ENCODE measurements around the gene IQCK. TPM values are rescaled to one million over a fixed set of nuclear protein-coding genes. Genes with fewer than 3 reads are reported as not detected.
A peak's percentile ranks its signal among the peaks of the same experiment; 100 is the strongest.

Gene IQCK
- total RNA-seq, 1 experiment from 2014 or later, result 3.1 TPM

- DNase-seq (ENCODE audit: low read depth), result peak; percentile 61
These were observed 115.5 kb downstream of the IQCK start for GRCh38 chr16:19833581-19833980.

DNA sequence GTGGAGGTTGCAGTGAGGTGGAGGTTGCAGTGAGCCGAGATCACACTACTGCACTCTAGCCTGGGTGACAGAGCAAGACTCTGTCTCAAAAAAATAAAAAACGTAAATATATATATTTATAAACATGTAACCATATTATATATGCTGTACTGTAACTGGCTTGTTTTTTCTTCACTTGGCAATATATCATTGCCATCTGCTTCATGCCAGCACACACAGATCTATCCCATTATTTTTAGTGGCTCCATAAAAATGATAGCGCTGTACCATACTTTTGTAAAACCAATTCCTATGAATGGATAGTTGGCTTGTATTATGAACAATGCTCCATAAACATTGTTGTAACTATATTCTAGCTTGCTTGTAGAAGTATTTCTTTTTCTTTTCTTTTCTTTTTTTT lies 117.1 kb downstream of the IQCK start:
- DNase-seq (ENCODE audit: low read depth), result no peak

- DNase-seq (ENCODE audit: low read depth), result no peak
These were observed 117.9 kb downstream of the IQCK start for GRCh38 chr16:19835968-19836421.

- no peak for DNase-seq (ENCODE audit: low read depth)
These were observed 119.4 kb downstream of the IQCK start for GRCh38 chr16:19837331-19837980.

- no peak for DNase-seq (ENCODE audit: low read depth)
These were observed 120.1 kb downstream of the IQCK start for GRCh38 chr16:19837984-19838707.

- no peak for DNase-seq (ENCODE audit: low read depth)
These were observed 122.5 kb downstream of the IQCK start for GRCh38 chr16:19840524-19841110.

GRCh38 chr16:19841184-19841583 lies 123.1 kb downstream of the IQCK start:
- DNase-seq (ENCODE audit: low read depth), result no peak

DNA sequence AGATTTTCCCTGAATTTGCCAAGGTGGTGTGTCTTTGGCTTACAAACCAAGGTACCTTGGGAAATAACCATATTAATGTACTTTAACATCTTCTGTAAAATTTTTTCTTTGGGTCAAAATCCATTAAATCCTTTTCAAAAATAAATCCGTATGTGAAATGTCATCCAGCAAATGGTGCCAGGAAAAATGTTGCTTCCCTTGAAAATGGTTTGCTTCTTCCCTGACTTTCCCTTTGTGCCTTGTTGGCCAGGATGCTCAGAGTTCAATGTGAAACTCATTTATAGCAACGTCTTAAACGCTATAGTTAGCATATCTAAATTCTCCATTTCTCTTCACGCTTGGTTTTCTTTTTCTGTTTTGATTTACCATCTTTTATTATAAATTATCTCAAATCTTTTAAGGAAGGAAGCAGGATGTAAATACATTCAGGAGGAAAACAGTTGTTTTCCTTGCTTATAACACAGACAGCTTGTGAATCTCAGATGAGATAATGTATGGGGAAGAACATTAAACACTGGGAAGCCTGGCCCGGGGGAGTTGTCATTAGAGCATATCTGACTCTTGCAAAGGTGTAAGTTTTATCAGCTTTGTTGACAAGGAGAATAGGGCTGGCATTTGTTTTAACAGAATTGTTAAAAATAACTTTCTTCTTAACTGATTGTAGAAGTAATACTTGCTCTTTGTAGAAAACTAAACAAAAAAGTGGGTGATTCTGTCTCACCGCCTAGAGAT lies 124.5 kb downstream of the IQCK start:
- DNase-seq (ENCODE audit: low read depth), result no peak

- peak; percentile 23 for DNase-seq (ENCODE audit: low read depth)
These were observed 125.3 kb downstream of the IQCK start for GRCh38 chr16:19843371-19843770.

GRCh38 chr16:19844945-19845641 lies 127.0 kb downstream of the IQCK start:
- DNase-seq (ENCODE audit: low read depth), result peak; percentile 71

- no peak for DNase-seq (ENCODE audit: low read depth)
These were observed 128.4 kb downstream of the IQCK start for GRCh38 chr16:19846436-19846835.

DNA sequence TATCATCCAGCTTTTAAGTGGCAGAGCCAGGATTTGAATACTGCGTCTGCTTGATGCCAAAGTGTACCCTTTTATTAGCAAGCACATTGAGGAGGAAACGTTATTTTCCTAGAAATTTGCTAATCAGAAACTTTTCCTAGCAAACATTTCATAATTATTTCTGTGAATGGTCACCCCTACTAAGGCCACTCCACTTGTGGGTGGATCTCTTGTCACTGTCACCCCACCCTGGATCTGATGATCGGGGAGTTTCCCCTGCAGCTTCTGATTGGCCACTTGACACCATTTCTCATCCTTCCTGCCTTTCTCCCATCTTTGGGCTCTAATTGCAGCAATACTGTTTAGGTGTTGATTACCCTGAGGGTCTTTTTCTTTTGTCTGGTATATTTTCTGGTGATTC lies 130.7 kb downstream of the IQCK start:
- DNase-seq (ENCODE audit: low read depth), result no peak

DNA sequence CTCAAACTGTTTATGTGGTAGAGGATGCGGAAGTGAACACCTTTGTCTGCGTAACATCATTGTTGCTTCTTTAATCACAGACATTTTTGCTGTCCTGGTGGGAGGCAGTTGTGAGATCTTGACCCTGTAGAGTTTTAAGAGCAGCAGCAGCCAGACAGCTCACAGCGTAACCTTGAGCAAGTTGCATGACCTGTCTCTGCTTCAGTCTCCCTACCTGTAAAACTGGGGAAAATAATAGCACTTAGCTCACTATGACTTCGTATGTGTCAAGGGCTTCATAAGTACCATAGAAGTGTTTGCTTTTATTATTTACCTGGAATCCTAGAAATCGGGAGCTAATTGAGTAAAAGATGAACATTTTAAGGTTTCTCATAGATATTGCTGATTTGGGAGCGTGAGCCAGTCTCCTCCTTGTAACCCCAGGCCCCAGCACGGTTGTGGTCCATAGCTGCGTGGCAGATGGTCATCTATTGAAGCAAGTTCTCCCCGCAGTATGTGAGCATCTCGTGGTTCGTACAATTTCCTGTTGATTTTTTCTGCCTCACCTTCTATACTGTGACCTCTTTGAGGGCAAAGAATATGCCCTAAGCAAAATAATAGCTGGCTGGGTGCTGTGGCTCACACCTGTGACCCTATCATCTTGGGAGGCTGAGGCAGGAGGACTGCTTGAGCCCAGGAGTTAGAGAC lies 132.2 kb downstream of the IQCK start:
- DNase-seq (ENCODE audit: low read depth), result no peak

- DNase-seq (ENCODE audit: low read depth), result no peak
These were observed 133.4 kb downstream of the IQCK start for GRCh38 chr16:19851476-19851875.

DNA sequence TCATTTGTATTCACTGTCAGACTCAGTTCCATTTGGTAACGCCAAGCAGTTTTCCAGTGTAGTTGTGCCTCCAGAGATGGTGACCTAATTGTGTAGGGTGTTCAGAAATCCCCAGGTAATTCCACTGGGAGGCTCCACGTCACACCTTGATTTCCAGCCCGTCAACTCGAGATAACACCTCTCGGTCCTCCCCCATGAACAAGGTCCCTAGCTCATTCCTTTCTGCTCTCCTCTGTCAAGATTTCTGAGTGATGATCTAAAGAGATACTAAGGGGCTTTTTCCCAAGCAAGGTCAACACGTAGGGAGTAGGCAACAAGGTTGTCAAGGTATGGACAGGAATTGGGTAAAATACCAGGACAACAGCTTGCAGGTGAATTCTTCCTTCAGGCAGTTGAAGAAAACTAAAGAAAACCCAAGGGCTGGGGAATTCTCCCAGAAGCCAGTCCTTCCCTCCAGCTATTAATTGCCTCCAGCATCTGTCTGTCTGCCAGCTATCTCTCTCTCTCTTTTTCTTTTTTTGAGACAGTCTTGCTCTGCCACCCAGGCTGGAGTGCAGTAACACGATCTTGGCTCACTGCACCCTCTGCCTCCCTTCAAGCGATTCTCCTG lies 135.2 kb downstream of the IQCK start:
- DNase-seq (ENCODE audit: low read depth), result no peak

DNA sequence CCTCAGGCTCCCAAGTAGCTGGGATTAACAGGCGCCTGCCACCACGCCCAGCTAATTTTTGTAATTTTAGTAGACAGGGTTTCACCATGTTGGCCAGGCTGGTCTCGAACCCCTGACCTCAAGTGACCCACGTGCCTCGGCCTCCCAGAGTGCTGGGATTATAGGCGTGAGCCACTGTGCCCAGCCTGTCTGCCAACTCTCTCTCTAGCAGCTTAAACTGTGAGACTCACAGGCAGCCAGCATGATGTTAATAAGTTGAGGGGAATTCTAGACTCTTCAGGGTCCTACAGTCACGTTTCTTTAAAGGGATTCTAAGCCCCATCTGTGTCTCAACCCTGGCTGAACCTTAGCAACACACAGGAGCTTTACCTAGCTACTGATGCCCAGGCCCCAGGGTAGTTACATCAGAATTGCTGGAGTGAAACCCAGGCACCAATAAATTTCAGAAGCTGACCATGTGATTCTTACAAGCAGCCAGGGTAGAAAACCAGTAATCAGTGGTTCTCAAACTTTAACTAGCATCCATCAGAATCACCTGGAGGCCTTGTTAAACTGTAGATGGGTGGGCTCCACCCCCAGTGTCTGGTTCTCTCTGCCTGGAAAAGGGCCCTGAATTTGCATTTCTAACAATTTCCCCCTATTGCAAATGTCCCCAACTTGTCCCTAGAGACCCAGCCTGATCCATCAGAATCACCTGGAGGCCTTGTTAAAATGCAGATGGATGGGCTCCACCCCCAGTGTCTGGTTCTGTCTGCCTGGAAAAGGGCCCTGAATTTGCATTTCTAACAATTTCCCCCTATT lies 135.9 kb downstream of the IQCK start:
- no peak for DNase-seq (ENCODE audit: low read depth)

DNA sequence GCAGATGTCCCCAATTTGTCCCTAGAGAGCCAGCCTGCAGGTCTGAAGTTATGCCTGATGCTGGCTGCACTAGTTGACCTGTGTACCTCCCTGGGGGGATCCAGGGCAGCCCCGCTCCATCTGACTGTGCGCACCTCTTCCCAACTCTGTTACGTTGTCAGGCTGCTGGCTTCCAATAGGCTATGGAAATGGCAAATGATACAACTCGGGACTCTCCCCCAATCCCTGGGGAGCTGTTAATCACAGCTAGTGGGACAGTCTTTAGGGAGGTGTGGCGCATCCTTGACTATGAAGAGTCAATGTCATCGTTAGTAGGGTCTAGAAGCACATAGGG lies 136.4 kb downstream of the IQCK start:
- no peak for DNase-seq (ENCODE audit: low read depth)

GRCh38 chr16:19856120-19856519 lies 138.0 kb downstream of the IQCK start:
- no peak for DNase-seq (ENCODE audit: low read depth)

- DNase-seq (ENCODE audit: low read depth), result no peak
These were observed 139.7 kb downstream of the IQCK start for GRCh38 chr16:19857593-19858339.
